Ishikawa (cell line): ENCODE measurements around the gene TBKBP1.

Experiments
- CEBPB ChIP-seq: IDR thresholded peaks from 2 replicates; pipeline ENCODE4 v1.6.1; 2012
- CREB1 ChIP-seq: IDR thresholded peaks from 2 replicates; pipeline ENCODE4 v1.6.1; 2012; ENCODE audit warnings: low read depth
- EP300 ChIP-seq: IDR thresholded peaks from 2 replicates; pipeline ENCODE4 v1.6.1; 2012; ENCODE audit warnings: borderline replicate concordance
- FOXM1 ChIP-seq: IDR thresholded peaks from 2 replicates; pipeline ENCODE4 v1.6.1; 2012; ENCODE audit warnings: low read depth, borderline replicate concordance
- NFIC ChIP-seq: IDR thresholded peaks from 2 replicates; pipeline ENCODE4 v1.6.1; 2012
- RAD21 ChIP-seq: IDR thresholded peaks from 2 replicates; pipeline ENCODE4 v1.6.1; 2012; ENCODE audit warnings: low read depth
- TEAD4 ChIP-seq: IDR thresholded peaks from 2 replicates; pipeline ENCODE4 v1.6.1; 2012
- TF ChIP-seq, protein P1 (sequence below): IDR thresholded peaks from 2 replicates; pipeline ENCODE4 v1.6.1; 2012; ENCODE audit warnings: low read depth, mild to moderate bottlenecking

DNA sequence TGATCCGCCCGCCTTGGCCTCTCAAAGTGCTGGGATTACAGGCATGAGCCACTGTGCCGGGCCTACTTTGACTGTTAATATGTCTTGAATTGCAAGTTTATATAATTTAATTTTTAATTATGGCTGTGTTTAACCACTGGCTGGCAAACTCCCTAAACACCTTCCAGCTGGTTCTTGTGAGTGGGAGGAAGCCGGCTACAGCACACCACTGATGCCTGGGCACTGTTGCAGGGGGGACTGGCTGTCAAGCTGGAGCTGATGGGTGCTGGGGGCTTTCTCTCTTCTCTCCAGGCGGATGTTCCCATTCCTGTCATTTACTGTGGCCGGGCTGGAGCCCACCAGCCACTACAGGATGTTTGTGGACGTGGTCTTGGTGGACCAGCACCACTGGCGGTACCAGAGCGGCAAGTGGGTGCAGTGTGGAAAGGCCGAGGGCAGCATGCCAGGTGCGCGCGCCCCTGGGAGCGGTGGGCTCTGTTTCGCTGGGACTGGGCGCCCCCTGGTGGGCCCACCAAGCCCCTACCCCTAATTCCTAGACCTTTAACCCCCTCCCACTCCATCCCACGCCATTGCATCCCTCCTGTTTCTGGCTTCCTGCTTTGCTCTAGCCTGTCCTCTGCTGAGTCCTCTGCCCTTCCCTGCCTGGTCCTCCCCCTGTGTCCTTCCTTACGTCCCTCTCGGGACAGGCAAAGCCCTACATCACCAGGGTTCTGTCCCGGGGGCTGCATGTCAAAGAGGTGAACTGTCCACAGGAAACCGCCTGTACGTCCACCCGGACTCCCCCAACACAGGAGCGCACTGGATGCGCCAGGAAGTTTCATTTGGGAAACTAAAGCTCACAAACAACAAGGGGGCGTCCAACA, 48.6 kb downstream of the TBKBP1 start:
- peak; percentile 37; the same call in 1 of the 2 replicates for TF ChIP-seq RAD21
- TF ChIP-seq, protein P1, sequence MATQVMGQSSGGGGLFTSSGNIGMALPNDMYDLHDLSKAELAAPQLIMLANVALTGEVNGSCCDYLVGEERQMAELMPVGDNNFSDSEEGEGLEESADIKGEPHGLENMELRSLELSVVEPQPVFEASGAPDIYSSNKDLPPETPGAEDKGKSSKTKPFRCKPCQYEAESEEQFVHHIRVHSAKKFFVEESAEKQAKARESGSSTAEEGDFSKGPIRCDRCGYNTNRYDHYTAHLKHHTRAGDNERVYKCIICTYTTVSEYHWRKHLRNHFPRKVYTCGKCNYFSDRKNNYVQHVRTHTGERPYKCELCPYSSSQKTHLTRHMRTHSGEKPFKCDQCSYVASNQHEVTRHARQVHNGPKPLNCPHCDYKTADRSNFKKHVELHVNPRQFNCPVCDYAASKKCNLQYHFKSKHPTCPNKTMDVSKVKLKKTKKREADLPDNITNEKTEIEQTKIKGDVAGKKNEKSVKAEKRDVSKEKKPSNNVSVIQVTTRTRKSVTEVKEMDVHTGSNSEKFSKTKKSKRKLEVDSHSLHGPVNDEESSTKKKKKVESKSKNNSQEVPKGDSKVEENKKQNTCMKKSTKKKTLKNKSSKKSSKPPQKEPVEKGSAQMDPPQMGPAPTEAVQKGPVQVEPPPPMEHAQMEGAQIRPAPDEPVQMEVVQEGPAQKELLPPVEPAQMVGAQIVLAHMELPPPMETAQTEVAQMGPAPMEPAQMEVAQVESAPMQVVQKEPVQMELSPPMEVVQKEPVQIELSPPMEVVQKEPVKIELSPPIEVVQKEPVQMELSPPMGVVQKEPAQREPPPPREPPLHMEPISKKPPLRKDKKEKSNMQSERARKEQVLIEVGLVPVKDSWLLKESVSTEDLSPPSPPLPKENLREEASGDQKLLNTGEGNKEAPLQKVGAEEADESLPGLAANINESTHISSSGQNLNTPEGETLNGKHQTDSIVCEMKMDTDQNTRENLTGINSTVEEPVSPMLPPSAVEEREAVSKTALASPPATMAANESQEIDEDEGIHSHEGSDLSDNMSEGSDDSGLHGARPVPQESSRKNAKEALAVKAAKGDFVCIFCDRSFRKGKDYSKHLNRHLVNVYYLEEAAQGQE, result no peak
- TF ChIP-seq CEBPB, result no peak
- TF ChIP-seq CREB1, result no peak
- TF ChIP-seq EP300, result no peak
- no peak for TF ChIP-seq FOXM1
- no peak for TF ChIP-seq TEAD4
- no peak for TF ChIP-seq NFIC
